ENCODE data around the gene BICC1. TPM values are rescaled to one million over a fixed set of nuclear protein-coding genes. Genes with fewer than 3 reads are reported as not detected.

Gene BICC1
- total RNA-seq, 1 donor from 2014 or later, result 0.12 TPM

DNA sequence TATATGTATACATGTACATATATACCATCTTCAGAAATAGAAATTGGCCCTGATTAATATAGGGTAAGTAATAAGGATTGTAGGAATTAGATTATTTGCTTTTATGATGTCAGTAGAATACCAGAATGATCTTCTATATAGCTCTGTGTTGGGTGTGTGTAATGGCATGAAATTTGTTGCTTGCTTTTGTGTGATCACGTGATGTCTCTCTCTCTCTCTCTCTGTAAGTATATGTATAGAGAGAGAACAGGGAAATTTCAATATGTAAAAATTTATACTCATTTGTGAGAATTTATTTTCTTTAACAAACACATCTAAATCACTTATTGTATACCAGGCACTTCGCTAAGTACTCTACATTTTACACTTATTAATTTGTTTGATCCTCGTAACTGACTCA is 272.7 kb downstream of the BICC1 start:
- Mint-ChIP-seq H3K4me1 (ENCODE audit: low read depth, unreplicated experiment) (peaks cover 11% of the 10 kb centered on the region), H3K27me3 (ENCODE audit: unreplicated experiment) (no peaks in the 10 kb centered on the region), H3K36me3 (ENCODE audit: unreplicated experiment) (no peaks in the 10 kb centered on the region), H3K27ac (ENCODE audit: unreplicated experiment) (no peak overlapping the region), H3K9me3 (ENCODE audit: unreplicated experiment) (no peaks in the 10 kb centered on the region), H3K4me3 (ENCODE audit: unreplicated experiment) (no peak overlapping the region)
- TF ChIP-seq, protein P1, sequence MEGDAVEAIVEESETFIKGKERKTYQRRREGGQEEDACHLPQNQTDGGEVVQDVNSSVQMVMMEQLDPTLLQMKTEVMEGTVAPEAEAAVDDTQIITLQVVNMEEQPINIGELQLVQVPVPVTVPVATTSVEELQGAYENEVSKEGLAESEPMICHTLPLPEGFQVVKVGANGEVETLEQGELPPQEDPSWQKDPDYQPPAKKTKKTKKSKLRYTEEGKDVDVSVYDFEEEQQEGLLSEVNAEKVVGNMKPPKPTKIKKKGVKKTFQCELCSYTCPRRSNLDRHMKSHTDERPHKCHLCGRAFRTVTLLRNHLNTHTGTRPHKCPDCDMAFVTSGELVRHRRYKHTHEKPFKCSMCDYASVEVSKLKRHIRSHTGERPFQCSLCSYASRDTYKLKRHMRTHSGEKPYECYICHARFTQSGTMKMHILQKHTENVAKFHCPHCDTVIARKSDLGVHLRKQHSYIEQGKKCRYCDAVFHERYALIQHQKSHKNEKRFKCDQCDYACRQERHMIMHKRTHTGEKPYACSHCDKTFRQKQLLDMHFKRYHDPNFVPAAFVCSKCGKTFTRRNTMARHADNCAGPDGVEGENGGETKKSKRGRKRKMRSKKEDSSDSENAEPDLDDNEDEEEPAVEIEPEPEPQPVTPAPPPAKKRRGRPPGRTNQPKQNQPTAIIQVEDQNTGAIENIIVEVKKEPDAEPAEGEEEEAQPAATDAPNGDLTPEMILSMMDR (IDR thresholded peaks at IDR 0.05; ENCODE audit: partially characterized antibody, unreplicated experiment), result no peak
- no peak for DNase-seq

DNA sequence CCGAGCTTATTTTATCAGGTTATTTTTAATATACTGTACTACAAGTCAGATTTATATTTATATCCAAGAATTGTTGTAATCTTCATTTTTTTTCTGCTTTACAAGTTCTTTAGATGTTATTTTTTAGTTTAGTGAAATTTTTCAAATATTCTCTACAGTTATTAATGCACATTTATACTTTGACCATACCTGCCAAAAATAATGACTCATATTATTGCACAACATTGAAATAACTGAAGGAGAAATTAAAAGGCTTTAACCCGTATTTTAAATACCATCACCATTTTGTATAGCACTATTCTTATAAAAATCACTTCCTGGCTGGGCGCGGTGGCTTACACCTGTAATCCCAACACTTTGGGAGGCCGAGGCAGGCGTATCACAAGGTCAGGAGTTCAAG is 278.5 kb downstream of the BICC1 start:
- no peaks in the 10 kb centered on the region for H3K27me3 Mint-ChIP-seq (ENCODE audit: unreplicated experiment)
- H3K27ac Mint-ChIP-seq (ENCODE audit: unreplicated experiment), result no peak overlapping the region
- DNase-seq, result no peak
- TF ChIP-seq, protein P1 (IDR thresholded peaks at IDR 0.05; ENCODE audit: partially characterized antibody, unreplicated experiment), result no peak
- H3K4me3 Mint-ChIP-seq (ENCODE audit: unreplicated experiment), result no peak overlapping the region
- no peaks in the 10 kb centered on the region for H3K36me3 Mint-ChIP-seq (ENCODE audit: unreplicated experiment)
- peaks cover 10% of the 10 kb centered on the region for H3K4me1 Mint-ChIP-seq (ENCODE audit: low read depth, unreplicated experiment)
- peaks cover 1% of the 10 kb centered on the region for H3K9me3 Mint-ChIP-seq (ENCODE audit: unreplicated experiment)

DNA sequence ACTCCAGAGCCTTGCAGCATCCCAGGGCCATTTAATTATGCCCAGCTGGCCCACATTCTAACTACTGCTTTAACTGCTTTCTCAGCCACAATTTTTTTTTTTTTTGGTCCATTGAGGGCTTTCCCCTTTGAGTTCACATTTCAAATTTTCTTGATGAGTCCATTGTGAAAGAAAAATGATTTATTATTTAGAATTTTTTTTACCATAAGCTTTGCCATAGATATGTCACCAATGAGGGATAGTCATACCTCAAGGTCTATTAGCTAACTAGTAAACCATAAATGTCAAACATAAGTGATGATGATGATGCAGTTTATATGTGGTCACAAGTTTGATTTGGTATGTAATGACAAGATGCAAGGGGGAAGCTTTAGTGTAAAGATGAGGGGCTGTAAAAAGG is 282.9 kb downstream of the BICC1 start:
- no peak for DNase-seq
- Mint-ChIP-seq H3K27me3 (ENCODE audit: unreplicated experiment) (no peaks in the 10 kb centered on the region), H3K4me3 (ENCODE audit: unreplicated experiment) (no peak overlapping the region), H3K36me3 (ENCODE audit: unreplicated experiment) (no peaks in the 10 kb centered on the region), H3K27ac (ENCODE audit: unreplicated experiment) (no peak overlapping the region), H3K9me3 (ENCODE audit: unreplicated experiment) (peaks cover 1% of the 10 kb centered on the region), H3K4me1 (ENCODE audit: low read depth, unreplicated experiment) (peaks cover 15% of the 10 kb centered on the region)
- TF ChIP-seq, protein P1 (IDR thresholded peaks at IDR 0.05; ENCODE audit: partially characterized antibody, unreplicated experiment), result no peak

DNA sequence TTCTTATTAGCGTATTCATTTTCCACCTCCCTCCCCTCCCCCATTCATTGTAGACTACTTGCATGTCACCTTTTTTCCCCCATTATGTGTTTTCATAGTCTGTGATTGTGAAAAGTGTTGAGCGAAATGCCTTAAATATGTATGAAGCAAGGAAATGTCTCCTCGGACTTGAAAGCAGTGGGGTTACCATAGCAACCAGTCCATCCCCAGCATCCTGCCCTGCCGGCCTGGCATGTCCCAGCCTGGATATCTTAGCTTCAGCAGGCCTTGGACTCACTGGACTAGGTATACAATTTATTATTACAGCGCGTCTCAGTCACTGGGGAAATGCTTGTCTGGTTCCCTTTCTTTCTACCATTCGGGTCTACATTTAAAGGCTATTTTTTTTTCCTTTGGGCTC is 283.6 kb downstream of the BICC1 start:
- peaks cover 15% of the 10 kb centered on the region for H3K4me1 Mint-ChIP-seq (ENCODE audit: low read depth, unreplicated experiment)
- peak overlapping the region; percentile 22 for H3K27ac Mint-ChIP-seq (ENCODE audit: unreplicated experiment)
- peak overlapping the region; percentile 16 for H3K4me3 Mint-ChIP-seq (ENCODE audit: unreplicated experiment)
- TF ChIP-seq, protein P1 (IDR thresholded peaks at IDR 0.05; ENCODE audit: partially characterized antibody, unreplicated experiment), result no peak
- no peaks in the 10 kb centered on the region for H3K36me3 Mint-ChIP-seq (ENCODE audit: unreplicated experiment)
- DNase-seq, result peak; percentile 46
- H3K27me3 Mint-ChIP-seq (ENCODE audit: unreplicated experiment), result no peaks in the 10 kb centered on the region
- H3K9me3 Mint-ChIP-seq (ENCODE audit: unreplicated experiment), result peaks cover 1% of the 10 kb centered on the region

DNA sequence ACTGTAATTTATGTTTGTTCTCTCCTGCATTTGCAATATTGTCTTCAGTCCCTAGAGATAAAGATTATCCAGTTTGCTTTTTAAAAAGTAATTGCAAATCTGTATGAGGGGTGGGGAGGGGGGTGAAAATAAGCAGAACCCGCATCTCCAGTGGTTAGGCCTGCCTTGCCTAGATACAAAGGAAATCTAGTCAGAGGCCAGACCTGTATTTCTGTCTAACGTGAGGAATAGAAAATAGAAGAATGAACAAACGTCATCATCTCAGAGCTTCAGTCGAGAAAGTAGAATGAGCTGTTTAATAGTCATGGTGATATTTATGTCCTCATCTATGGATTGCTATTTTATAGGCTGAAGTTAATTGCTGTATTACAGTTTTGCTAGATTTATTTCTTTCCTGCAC is 284.2 kb downstream of the BICC1 start:
- no peak for DNase-seq

More for the DNA sequence above, 284.2 kb downstream of the BICC1 start:
- Mint-ChIP-seq H3K27me3 (ENCODE audit: unreplicated experiment) (no peaks in the 10 kb centered on the region), H3K4me1 (ENCODE audit: low read depth, unreplicated experiment) (peaks cover 15% of the 10 kb centered on the region), H3K9me3 (ENCODE audit: unreplicated experiment) (peaks cover 1% of the 10 kb centered on the region), H3K36me3 (ENCODE audit: unreplicated experiment) (no peaks in the 10 kb centered on the region), H3K27ac (ENCODE audit: unreplicated experiment) (peak overlapping the region; percentile 35), H3K4me3 (ENCODE audit: unreplicated experiment) (no peak overlapping the region)
- TF ChIP-seq, protein P1 (IDR thresholded peaks at IDR 0.05; ENCODE audit: partially characterized antibody, unreplicated experiment), result no peak

All from glutamatergic neuron (in vitro differentiated cells).